GM18873 (cell line): ENCODE data around the gene SIDT1.
"Not testable (repeated sequence)": the region's sequence is repeated elsewhere in the genome, so short reads cannot be mapped to it uniquely, and the experiment has no call there.

Experiments used
- ATAC-seq: cut with Tn5 transposase; IDR thresholded peaks from one replicate; pipeline ENCODE4 v1.9.1; 2021; ENCODE audit warnings: mild to moderate bottlenecking, moderate library complexity, moderate number of reproducible peaks; ENCODE audit not compliant: unreplicated experiment, low FRiP score

SIDT1 gene

DNA sequence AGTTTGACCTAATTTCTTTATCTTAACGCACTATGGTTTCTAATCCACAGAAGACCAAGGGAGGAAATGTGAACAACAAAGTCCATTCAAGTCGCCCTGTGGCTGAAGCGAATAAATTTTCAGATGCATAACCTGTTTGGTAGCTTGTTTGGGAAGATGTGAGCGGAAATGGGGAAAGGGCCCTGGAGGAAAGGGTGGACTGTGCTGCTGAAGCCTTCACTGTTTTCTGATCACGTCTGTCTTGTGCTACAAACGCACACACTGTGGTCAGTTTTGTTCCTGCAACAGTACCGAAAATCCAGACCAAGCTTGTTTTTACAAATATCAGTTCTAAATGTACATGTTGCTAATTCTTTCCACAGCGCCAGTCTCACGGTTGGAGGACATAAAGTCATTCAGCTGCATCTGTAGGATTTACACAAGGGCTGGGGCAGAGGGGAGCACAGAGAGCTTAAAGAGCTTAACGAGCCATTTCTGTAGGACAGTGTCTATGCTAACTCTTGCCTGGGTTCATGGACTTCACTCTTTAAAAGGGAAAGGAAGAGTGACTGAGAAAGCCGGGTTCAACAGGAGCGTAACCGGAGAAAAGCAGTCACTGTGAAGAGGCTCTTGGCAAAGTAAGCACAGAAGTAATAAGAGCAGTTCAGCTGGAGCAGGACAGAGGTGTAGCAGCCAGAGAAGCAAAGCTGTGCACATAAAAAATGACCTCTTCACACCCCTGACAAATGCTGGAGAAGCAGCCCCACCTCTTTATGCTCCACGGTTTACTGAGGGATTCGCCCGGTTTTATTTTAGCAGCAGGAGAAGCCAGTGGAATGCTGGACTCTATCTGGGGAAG, 97.4 kb downstream of the SIDT1 start:
- no peak for ATAC-seq

DNA sequence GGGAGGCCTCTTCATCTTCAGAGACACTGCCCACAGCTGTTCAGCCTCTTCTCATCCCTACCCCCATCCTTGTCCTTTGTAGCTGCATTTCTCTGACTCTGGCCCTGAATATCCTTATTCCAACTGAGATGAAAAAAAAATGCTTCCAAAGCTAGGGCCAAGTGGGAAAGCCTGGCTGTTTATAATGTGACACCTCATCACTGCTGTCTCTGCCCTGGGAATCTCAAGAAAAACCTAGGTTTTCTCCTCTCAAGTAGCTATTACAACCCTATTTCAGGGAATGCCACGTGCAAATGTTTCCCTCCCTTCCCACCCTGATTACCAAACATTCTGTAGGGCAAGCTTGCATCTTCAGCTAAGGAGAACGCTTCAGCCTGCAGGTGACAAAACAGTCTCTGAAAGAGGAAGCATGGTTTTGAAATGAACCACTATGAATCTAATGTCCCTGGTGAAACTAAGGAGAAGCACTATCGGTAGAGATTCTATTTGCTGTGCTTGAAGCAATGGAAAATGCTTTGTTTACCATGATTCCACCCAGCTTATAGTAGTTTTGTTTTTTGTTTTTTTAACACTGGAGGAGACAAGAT, 98.7 kb downstream of the SIDT1 start:
- no peak for ATAC-seq

DNA sequence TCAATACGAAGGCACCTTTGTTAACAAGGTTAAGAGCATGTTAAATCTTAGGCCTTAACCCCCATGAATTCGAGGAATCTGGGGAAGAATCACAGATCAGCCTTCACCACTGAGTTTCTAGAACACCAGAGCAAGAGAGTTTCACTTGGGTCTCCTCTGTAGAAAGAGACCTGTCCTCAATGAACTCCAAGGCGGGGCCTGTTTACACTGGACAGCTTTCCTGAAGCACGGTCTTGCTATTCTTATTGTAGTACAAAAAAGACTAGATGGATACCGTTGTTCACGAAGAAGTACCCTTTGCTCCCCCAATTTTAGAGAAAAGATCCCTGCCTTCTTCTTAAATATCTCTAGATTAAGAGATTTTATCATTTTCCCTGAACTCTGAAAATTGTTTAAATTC, 99.2 kb downstream of the SIDT1 start:
- no peak for ATAC-seq

DNA sequence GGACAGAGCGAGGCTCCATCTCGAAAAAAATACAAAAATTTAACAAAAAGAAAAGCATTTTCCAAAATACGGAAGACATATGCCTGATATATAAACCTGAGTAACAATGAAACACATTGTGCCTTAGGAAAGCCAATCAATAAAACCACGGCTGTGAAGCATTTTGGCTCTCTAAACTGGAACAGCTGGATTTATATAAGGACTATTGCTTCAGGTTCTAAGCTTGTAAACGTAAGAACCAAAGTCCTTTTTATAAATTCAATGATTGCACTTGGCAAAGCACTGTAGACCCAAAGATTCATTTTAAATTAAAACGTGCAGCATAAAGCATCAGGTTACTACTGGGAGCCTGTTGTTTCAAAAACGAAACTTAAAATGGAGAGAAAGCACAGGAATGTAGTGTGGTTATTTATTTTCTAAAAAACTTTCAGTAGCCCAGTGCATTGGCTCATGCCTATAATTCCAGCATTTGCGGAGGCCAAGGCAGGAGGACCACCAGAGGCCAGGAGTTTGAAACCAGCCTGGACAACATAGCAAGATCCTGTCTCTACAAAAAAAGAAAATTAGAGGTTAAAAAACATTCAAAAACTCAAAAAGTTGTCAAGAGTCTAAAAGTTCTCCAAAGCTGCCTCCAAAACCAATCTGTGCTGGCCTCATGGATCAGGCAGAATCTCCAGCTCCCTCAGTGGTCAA, 102.6 kb downstream of the SIDT1 start:
- no peak for ATAC-seq

DNA sequence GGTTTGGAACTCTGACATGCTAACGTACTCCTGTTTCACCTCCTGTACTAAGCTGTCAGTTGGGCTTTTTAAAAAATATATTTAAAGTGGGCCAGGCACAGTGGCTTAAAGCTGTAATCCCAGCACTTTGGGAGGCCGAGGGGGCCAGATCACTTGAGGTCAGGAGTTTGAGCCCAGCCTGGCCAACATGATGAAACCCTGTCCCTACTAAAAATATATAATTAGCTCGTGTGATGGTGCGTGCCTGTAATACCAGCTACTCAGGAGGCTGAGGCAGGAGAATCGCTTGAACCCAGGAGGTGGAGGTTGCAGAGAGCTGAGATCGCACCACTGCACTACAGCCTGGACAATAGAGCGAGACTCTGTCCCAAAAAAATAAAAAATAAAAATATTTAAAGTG, 103.7 kb downstream of the SIDT1 start:
- not testable (repeated sequence) for ATAC-seq

DNA sequence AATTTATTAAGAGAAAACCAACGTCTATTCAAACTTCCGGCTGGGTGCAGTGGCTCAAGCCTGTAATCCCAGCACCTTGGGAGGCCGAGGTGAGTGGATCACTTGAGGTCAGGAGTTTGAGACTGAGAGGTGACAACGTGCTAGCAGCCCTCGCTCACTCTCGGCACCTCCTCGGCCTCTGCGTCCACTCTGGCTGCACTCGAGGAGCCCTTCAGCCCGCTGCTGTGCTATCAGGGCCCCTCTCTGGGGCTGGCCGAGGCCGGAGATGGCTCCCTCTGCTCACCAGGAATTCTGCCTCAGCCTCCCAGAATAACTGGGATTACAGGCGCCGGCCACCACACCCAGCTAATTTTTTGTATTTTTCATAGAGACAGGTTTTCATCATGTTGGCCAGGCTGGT, 105.4 kb downstream of the SIDT1 start:
- ATAC-seq = no peak

DNA sequence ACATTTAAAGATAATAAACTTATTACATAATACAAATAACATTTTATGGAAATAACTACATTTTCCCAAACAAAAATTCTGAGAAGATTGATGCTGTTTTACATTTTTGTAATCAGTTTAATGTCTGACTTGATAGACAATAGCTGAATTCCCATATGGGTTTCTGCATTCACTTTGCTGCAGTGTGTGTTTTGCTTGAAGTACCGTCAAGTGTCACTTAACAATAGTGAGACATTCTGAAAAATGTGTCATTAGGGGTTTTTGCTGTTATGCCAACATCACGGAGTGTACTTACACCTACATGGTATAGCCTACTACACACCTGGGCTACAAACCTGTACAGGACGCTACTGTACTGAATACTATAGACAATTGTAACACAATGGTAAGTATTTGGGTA, 106.6 kb downstream of the SIDT1 start:
- ATAC-seq = no peak

DNA sequence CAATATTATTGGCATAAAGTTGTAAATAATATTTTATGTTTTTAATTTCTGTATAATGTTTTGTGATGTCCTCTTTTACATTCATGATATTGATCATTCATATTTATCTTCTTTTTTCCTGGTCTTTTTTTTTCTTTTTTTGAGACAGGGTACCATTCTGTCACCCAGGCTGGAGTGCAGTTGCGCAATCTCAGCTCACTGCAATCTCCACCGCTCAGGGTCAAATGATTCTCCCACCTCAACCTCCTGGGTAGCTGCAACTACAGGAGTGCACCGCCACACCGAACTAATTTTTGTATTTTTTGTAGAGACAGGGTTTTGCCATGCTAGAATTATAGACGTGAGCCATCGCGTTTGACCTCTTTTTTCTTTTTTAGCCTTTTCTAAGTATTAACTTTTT, 111.2 kb downstream of the SIDT1 start:
- no peak for ATAC-seq

DNA sequence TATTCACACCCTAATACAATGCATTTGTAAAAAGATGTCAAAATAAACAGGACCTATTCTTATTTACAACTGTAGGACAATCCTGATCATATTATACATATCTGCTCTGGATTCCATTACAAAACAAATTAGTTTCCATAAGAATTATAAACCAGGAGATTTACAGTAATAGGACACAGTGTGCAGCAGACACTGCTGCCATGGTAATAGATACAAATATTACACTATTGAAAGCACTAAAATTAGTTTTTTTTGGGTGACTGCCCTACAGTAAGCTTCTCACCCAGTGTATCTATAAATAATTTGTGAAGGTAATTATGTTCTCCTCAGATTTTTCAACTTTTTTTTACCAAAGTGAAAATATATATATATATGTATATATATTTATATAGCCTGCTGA, 116.2 kb downstream of the SIDT1 start:
- ATAC-seq = no peak

DNA sequence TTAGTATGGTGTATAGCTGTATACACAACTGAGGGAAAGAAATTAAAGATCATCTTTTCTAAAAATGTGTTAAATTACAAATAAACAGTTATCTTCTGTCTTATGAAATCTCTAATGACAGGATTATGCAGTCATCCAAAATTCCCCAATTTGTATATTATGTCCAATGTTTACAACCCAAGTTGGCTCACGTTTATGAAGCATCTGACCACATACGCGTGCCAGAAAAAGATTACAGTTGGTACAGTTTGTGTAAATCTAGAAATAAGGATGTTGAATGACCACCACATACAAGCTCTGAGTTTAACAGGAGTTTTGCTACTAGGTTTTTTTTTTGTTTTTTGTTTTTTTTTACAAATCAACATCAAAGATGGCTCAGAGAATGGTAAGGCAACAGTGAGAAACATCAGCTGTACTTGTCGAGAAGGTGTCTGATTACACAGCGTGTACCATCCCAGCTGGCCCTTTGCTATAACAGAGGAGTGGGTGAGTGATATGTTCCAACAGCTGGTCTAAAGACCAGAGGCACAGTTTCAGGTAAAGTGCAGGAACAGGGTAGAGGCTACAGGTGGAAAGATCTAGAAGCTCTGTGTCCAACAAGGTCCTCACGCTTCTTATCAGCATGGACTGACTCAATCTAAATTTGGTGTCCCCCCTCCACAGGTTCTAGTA, 117.0 kb downstream of the SIDT1 start:
- ATAC-seq = no peak

DNA sequence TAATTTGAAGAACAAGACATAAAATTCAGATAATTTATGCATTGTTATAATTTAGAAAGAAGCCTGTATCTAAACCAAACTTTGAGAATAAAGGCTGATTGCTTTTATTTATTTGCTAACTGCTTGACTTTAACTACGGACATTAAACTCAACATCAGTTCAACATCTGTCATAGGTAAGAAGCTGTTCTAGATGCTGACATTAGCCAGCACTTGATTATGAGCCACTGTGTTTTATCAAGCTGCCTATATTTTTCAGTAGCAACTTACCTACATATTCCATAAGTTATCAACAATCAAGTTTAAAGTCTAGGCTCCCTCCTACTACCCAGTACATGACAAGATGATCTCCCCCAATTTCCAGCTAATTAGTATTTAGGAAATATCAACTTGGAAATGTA, 122.0 kb downstream of the SIDT1 start:
- no peak for ATAC-seq

DNA sequence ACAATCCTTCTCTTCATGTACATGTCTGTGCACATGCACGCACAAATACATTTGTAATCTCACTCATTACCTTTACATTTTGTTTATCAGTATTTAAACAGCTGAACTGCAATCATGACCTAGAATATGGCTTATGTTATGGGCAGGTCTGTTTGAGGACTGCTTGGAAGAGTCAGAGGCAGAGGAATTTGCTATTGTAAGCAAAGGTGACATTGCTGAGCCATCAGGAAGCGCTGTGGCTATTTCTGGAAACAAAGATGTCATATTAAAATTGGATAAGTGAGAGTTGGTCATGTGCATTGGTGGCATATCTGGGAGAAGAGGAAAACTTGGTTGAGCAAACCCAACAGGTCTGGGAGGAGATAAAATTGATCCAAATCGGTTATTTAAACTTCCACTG, 122.5 kb downstream of the SIDT1 start:
- ATAC-seq = no peak

DNA sequence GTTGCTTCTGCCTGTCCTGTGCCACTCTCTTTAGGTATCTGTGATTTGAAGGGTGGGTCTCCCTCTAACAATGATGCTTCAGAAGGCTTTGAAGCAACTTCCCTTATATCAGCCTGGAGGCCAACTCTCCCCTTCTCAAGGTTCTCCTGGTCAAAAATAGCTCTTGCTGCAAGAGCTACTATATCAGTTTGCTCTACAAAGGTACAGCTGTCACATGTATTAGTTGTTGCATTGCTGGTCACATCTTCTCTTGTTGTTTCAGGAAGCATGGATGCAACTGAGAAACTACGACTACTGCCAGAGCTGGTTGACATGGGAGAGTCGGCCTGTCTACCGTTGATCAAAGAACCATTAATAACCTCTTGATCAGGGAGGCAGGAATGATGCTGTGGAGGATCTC, 125.8 kb downstream of the SIDT1 start:
- no peak for ATAC-seq

DNA sequence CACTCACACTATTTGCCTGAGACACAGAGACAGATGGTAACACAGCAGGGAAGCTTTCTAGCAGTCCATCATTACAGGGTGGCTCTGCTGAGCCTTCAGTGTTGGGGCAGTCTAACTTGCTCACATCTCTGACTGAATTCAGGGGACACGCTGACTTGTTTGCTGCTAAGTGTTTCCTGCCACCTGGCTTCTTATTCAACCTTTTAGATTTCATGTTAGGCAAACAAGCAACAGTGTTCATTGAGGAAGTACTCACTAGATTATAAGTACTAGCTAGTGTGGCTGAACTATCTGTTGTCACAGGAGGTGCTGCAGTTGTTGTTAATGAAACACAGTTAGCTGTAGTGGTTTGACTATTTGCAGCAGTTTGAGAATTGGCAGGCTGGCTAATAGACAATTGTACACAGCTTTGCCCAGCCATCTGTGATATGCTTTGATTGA, 126.8 kb downstream of the SIDT1 start:
- ATAC-seq = no peak

DNA sequence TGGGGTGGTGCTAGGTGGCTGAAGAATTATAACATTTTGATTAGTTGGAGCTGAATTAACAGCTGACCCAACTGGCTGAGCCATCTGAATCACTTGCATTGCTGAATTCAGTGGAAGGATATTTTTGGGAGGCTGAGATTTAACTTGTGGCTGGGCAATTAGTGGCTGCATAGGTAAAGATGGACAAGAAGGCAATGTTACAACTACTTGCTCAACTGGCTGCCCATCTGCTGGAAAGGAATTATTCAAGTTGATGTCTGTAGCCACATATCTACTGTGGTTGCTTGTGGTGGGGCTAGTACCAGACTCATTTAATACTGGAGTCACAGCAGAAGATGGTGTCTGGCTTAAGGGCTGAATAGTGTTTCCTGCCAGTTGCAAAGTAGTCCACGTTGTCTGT, 127.6 kb downstream of the SIDT1 start:
- no peak for ATAC-seq

DNA sequence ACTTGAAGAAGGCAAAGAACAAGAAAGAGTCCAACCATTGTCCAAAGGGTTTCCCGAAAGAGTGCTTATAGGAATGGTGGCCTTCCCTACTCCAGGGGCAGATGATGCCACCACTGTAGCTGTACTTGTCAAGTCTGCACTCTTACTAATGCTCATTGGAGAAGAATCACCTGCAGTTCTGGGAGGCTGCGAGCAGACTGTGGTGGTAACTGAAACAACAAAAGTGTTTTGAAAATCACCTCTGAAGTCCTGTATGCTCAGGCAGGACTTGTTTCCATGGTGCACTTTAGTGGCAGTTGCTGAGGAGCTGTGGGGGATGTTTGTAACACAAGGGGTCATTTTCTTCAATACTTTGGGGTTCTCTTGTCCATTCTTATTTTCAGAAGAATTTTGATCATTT, 128.1 kb downstream of the SIDT1 start:
- no peak for ATAC-seq

DNA sequence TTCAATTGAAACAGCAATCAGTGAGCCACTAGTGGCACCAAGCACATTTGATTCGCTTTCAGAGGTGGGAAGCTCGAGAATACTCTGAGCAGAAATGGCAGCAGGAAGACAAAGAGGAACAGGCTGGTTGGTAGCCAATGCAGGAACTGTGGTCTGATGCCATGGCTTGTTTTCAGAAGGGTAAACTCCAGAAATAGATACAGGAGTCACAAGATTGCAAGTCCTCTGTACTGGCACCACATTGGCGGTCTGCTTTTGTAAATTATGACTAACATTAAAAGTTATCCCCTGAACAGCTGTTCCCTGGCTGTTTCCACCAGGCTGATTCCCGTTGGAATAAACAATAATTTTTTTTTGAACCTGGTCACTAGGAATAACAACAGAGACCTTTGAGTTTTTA, 128.5 kb downstream of the SIDT1 start:
- no peak for ATAC-seq

DNA sequence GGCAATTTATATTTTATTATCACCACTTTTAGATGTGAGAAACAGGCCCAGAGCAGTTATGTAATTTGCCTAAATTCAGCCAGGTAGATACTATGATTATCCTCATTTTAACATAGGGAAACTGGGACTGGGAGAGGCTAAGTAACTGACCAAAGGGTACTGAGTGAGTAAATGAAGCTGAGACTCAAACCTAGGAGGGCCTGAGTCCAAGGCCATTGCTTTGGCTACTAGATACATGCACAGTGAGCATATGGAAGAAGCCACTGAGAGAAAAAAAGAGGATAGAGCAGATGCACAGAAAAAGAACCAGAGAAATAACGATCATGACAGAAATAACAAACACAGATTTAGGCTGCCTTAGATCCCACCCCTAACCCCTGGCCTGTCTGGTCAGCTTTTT, 130.5 kb downstream of the SIDT1 start:
- ATAC-seq = no peak

DNA sequence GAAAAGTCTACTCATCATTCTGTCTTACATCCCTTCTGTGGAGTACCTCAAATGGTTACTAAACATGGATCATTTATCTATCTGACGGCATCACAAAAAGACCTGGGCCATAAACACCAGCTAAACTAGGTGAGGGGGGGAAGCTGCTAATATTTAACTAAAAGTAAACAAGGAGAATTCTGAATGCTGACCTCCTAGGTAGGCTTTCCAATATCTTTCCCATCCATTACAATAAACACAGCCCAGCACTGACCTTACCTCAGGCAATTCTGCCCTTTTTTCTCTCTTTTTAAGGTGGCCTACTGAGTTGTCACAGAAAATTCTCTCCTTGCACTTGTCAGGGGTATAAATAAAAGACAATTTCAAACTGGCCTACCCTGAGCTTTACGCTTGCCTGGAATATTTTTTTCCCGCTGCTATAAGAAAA, 131.0 kb downstream of the SIDT1 start:
- ATAC-seq = no peak

DNA sequence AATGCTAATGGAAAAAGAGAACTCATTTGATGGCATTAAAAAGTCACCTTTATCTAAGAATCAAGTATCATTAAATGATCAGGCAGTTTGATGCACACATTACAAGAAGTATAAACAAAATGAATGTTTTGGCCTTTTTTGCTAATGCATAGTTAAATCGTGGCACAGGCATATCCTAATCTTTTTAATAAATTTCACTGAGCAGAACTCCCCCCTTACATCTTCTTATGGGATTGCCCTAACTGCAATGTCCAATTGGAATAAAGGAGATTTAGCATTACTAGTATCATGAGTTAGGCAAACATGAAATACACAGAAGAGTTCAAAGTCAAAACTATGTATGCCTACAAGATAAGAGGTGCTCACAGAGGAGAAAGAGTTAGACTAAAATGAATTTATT, 131.4 kb downstream of the SIDT1 start:
- no peak for ATAC-seq

DNA sequence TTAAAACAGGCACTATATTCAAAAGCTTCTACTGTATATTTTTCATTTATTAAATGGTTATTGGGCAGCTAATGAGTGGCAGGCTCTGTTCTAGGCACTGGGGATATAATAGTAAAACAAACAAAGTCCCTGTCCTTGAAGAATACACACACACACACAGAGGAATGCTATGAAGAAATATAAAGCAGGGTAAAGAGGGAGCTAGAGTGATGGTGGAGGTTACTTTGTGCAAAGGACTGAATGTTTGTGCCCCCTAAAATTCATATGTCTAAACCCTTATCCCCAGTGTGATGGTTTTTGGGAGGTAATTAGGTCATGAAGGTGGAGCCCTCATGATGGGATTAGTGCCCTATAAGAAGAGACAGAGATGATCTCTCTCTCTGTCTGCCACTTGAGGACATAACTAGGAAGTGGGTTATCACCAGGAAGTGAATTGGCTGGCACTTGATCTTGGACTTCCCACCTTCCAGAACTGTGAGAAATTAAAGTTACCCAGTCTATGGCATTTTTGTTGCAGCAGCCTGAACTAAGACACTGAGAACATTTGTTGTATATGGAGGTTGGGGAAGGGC, 132.3 kb downstream of the SIDT1 start:
- ATAC-seq = no peak
